Right lobe of liver (tissue), 4 donors: ENCODE measurements around the gene SPATA13.

Source experiments
- POLR2A ChIP-seq: fragments of 450-650 bp; IDR thresholded peaks from one replicate; pipeline ENCODE4 v1.6.1; 2017; ENCODE audit warnings: antibody characterized with exemption, mild to moderate bottlenecking
- TF ChIP-seq, protein P1 (sequence below), 4 donors: fragments of 200-600 bp in 3 of 4; fragments of 450-650 bp in 1 of 4; IDR thresholded peaks; one replicate each; pipeline versions ENCODE4 v1.5.1 to v1.8.0; 2016 to 2022; ENCODE audit warnings: antibody characterized with exemption in 4 of 4, mild to moderate bottlenecking in 2 of 4
- donor health status: DM: no; HTN: no; CAD: no.
- donor health status: DM: no; HTN: no; CAD: no.
- donor health status: DM: no; HTN: yes; CAD: no.

DNA sequence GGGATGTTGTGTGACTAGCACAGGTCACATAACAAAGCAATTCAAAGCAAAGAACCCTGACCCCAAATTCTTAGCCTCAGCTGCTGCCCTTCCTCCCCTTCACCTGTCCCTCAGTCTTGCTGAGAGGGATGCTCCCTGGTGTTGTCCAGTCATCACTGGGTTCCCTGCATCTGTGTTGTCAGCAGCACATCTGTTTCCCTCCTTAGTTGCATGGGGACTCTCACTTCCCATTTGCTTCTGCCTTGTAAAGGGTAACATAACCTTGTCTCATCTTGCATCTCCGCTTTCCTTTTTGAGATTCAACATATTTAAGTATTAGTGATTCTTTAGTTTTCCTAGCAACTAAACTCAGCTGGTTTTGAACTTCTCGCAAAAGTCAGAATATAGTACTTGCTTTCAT lies 54.0 kb downstream of the SPATA13 start:
- TF ChIP-seq, protein P1, sequence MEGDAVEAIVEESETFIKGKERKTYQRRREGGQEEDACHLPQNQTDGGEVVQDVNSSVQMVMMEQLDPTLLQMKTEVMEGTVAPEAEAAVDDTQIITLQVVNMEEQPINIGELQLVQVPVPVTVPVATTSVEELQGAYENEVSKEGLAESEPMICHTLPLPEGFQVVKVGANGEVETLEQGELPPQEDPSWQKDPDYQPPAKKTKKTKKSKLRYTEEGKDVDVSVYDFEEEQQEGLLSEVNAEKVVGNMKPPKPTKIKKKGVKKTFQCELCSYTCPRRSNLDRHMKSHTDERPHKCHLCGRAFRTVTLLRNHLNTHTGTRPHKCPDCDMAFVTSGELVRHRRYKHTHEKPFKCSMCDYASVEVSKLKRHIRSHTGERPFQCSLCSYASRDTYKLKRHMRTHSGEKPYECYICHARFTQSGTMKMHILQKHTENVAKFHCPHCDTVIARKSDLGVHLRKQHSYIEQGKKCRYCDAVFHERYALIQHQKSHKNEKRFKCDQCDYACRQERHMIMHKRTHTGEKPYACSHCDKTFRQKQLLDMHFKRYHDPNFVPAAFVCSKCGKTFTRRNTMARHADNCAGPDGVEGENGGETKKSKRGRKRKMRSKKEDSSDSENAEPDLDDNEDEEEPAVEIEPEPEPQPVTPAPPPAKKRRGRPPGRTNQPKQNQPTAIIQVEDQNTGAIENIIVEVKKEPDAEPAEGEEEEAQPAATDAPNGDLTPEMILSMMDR (IDR thresholded peaks at IDR 0.05) = no peak
- no peak for TF ChIP-seq POLR2A
